Measurements from ENCODE around the gene UBASH3B.

DNA sequence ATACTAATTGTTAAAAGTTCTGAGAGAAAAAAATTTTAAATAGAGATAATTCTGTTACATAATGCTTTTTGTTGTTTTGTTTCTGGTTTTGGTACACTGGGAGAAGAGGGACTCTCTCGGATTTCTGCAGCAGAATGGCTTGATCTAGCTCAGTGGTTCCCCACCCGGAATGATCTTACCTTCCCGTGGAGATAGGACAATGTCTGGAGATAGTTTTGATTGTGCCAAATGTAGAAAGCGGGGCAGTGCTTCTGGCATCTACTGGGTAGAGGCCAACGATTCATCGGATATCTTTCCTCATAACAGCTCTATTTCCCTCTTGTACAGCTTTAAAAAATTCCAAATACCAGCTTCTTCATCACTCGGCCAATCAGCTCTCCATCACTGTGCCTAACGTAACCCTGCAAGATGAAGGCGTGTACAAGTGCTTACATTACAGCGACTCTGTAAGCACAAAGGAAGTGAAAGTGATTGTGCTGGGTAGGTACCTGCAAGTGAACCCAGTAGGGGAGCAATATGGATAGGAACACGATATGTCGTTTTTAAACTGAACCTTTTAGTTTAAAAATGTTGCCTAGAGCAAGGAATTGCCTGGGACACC lies 195.9 kb downstream of the UBASH3B start:
- TF ChIP-seq, protein P1, sequence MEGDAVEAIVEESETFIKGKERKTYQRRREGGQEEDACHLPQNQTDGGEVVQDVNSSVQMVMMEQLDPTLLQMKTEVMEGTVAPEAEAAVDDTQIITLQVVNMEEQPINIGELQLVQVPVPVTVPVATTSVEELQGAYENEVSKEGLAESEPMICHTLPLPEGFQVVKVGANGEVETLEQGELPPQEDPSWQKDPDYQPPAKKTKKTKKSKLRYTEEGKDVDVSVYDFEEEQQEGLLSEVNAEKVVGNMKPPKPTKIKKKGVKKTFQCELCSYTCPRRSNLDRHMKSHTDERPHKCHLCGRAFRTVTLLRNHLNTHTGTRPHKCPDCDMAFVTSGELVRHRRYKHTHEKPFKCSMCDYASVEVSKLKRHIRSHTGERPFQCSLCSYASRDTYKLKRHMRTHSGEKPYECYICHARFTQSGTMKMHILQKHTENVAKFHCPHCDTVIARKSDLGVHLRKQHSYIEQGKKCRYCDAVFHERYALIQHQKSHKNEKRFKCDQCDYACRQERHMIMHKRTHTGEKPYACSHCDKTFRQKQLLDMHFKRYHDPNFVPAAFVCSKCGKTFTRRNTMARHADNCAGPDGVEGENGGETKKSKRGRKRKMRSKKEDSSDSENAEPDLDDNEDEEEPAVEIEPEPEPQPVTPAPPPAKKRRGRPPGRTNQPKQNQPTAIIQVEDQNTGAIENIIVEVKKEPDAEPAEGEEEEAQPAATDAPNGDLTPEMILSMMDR (IDR thresholded peaks at IDR 0.05; ENCODE audit: insufficient read depth, low read length): no peak
- no peak for TF ChIP-seq POLR2AphosphoS5 (IDR thresholded peaks at IDR 0.05; ENCODE audit: low read depth)
- no peak for TF ChIP-seq GABPA (IDR thresholded peaks at IDR 0.05; ENCODE audit: low read depth)

Measured in HL-60 (cell line).